SK-N-SH treated with all-trans-retinoic acid at 6 μM for 48 hours (cell line): ENCODE results near the gene TNN.

Experiments
- ATAC-seq: fragments of 200-7000 bp; cut with Tn5 transposase; 3 replicates; pipeline ENCODE4 v1.9.1; 2020; ENCODE audit warnings: mild to moderate bottlenecking, moderate library complexity
- ARNTL ChIP-seq: fragments of 450-650 bp; formaldehyde crosslinking; IDR thresholded peaks from 2 replicates; pipeline ENCODE4 v1.5.0; 2020; ENCODE audit warnings: low read depth, mild to moderate bottlenecking, moderate library complexity, borderline replicate concordance
- BACH2 ChIP-seq: fragments of 250-450 bp; sonication (Bioruptor Pico); IDR thresholded peaks from 2 replicates; pipeline ENCODE4 v1.9.0; 2021; ENCODE audit warnings: mild to moderate bottlenecking, borderline replicate concordance
- CREB5 ChIP-seq: fragments of 250-450 bp; sonication (Bioruptor Pico); IDR thresholded peaks from 2 replicates; pipeline ENCODE4 v1.5.1; 2020; ENCODE audit warnings: low read depth, mild to moderate bottlenecking, moderate library complexity
- CSDC2 ChIP-seq: fragments of 250-450 bp; sonication (Bioruptor Pico); IDR thresholded peaks from 2 replicates; pipeline ENCODE4 v1.5.0; 2020; ENCODE audit warnings: mild to moderate bottlenecking, moderate library complexity
- CSRNP3 ChIP-seq: fragments of 250-450 bp; sonication (Bioruptor Pico); IDR thresholded peaks from 2 replicates; pipeline ENCODE4 v1.5.1; 2021; ENCODE audit warnings: mild to moderate bottlenecking, moderate library complexity
- ESRRG ChIP-seq: fragments of 250-450 bp; sonication (Bioruptor Pico); IDR thresholded peaks from 2 replicates; pipeline ENCODE4 v1.6.1; 2021; ENCODE audit warnings: mild to moderate bottlenecking
- GLIS3 ChIP-seq: fragments of 250-450 bp; sonication (Bioruptor Pico); IDR thresholded peaks from 2 replicates; pipeline ENCODE4 v1.5.0; 2020; ENCODE audit warnings: mild to moderate bottlenecking, moderate library complexity
- ISL1 ChIP-seq: fragments of 250-450 bp; sonication (Bioruptor Pico); IDR thresholded peaks from 2 replicates; pipeline ENCODE4 v2.1.2; 2022; ENCODE audit warnings: mild to moderate bottlenecking, moderate library complexity
- OSR1 ChIP-seq: fragments of 250-450 bp; sonication (Bioruptor Pico); IDR thresholded peaks from 2 replicates; pipeline ENCODE4 v1.8.0; 2022; ENCODE audit warnings: moderate library complexity, mild to moderate bottlenecking, inconsistent platforms
- POU6F1 ChIP-seq: fragments of 250-450 bp; sonication (Bioruptor Pico); IDR thresholded peaks from 2 replicates; pipeline ENCODE4 v1.8.0; 2021; ENCODE audit warnings: low read depth, mild to moderate bottlenecking, moderate library complexity, borderline replicate concordance
- PPARA ChIP-seq: fragments of 250-450 bp; sonication (Bioruptor Pico); IDR thresholded peaks from 2 replicates; pipeline ENCODE4 v1.5.0; 2020; ENCODE audit warnings: mild to moderate bottlenecking, borderline replicate concordance
- RARB ChIP-seq: fragments of 250-450 bp; sonication (Bioruptor Pico); IDR thresholded peaks from 2 replicates; pipeline ENCODE4 v1.8.0; 2021; ENCODE audit warnings: mild to moderate bottlenecking, moderate library complexity
- SNAI2 ChIP-seq: fragments of 250-450 bp; sonication (Bioruptor Pico); IDR thresholded peaks from 2 replicates; pipeline ENCODE4 v1.5.0; 2020; ENCODE audit warnings: mild to moderate bottlenecking, moderate library complexity
- TCF4 ChIP-seq: fragments of 250-450 bp; sonication (Bioruptor Pico); IDR thresholded peaks from 2 replicates; pipeline ENCODE4 v1.8.0; 2021; ENCODE audit warnings: mild to moderate bottlenecking, moderate library complexity, borderline replicate concordance
- ZC3H10 ChIP-seq: fragments of 250-450 bp; sonication (Bioruptor Pico); IDR thresholded peaks from 2 replicates; pipeline ENCODE4 v1.5.1; 2021; ENCODE audit warnings: mild to moderate bottlenecking, moderate library complexity
- ZFP30 ChIP-seq: fragments of 450-650 bp; formaldehyde crosslinking; IDR thresholded peaks from 2 replicates; pipeline ENCODE4 v1.5.0; 2022; ENCODE audit warnings: mild to moderate bottlenecking, moderate library complexity
- ZNF565 ChIP-seq: fragments of 450-650 bp; formaldehyde crosslinking; conservative IDR thresholded peaks from 2 replicates; pipeline ENCODE4 v1.5.0; 2020; ENCODE audit warnings: low read depth, mild to moderate bottlenecking, moderate library complexity
- ZNF70 ChIP-seq: fragments of 450-650 bp; formaldehyde crosslinking; IDR thresholded peaks from 2 replicates; pipeline ENCODE4 v1.5.0; 2020; ENCODE audit warnings: mild to moderate bottlenecking, moderate library complexity
- ZNF8 ChIP-seq: fragments of 450-650 bp; formaldehyde crosslinking; IDR thresholded peaks from 2 replicates; pipeline ENCODE4 v1.5.0; 2020; ENCODE audit warnings: mild to moderate bottlenecking, moderate library complexity
- TF ChIP-seq, protein P1 (sequence below): fragments of 250-450 bp; sonication (Bioruptor Pico); IDR thresholded peaks from 2 replicates; pipeline ENCODE4 v1.8.0; 2020; ENCODE audit warnings: mild to moderate bottlenecking, moderate library complexity, borderline replicate concordance

The TNN gene

GRCh38 chr1:175126347-175126746, 58.7 kb downstream of the TNN start:
- TF ChIP-seq ZNF70 (CRISPR knock-in tag) (no peak), ZC3H10 (CRISPR knock-in tag) (no peak), ESRRG (no peak), ISL1 (no peak), PPARA (CRISPR knock-in tag) (no peak), ZNF8 (CRISPR knock-in tag) (no peak), CSDC2 (CRISPR knock-in tag) (no peak), BACH2 (no peak), RARB (CRISPR knock-in tag) (no peak), ZFP30 (CRISPR knock-in tag) (no peak), CSRNP3 (CRISPR knock-in tag) (no peak), POU6F1 (CRISPR knock-in tag) (no peak), SNAI2 (CRISPR knock-in tag) (no peak), TCF4 (CRISPR knock-in tag) (no peak), CREB5 (no peak)
- TF ChIP-seq, all 23 proteins: peak for 0
- ATAC-seq = no peak

DNA sequence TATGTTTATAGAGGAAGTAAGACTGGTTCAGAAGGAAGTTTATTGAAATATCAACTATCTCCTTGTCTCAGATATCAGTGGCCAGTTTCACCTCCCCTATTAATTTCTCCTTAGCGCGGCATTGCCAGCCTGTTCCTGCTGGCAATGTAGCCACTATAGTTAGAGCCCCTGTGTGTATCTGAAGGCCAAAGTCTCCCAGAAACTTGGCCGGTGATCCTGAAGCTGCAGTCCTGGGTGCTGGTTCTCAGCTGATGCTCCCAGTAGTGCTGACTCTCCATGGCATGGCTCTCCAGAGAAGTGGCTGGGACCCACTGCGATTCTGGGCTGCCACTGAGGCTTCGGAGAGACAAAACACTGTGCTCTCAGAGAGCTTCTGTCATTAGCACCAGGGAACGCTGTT, 59.9 kb downstream of the TNN start:
- ATAC-seq = no peak
- TF ChIP-seq, protein P1, sequence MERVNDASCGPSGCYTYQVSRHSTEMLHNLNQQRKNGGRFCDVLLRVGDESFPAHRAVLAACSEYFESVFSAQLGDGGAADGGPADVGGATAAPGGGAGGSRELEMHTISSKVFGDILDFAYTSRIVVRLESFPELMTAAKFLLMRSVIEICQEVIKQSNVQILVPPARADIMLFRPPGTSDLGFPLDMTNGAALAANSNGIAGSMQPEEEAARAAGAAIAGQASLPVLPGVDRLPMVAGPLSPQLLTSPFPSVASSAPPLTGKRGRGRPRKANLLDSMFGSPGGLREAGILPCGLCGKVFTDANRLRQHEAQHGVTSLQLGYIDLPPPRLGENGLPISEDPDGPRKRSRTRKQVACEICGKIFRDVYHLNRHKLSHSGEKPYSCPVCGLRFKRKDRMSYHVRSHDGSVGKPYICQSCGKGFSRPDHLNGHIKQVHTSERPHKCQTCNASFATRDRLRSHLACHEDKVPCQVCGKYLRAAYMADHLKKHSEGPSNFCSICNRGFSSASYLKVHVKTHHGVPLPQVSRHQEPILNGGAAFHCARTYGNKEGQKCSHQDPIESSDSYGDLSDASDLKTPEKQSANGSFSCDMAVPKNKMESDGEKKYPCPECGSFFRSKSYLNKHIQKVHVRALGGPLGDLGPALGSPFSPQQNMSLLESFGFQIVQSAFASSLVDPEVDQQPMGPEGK = no peak
- TF ChIP-seq ZNF70 (CRISPR knock-in tag) (no peak), POU6F1 (CRISPR knock-in tag) (no peak), SNAI2 (CRISPR knock-in tag) (no peak), ARNTL (CRISPR knock-in tag) (no peak), ZC3H10 (CRISPR knock-in tag) (no peak), CREB5 (no peak), BACH2 (no peak)
- TF ChIP-seq, all 23 proteins: peak for 0

DNA sequence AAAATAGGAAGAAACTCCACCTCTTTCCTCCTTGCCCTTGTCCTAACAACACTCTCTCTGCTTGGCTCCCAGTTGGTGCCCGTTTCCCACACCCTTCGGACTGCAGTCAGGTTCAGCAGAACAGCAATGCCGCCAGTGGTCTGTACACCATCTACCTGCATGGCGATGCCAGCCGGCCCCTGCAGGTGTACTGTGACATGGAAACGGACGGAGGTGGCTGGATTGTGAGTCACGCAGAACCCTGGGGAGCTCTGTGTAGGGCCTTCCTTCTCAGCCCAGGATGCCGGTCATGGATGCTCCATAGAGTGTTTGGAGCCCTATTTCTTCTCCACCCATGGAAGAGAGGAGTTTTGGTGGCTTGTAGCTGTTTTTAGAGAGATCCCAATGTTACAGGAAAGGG, 60.9 kb downstream of the TNN start:
- no peak for ATAC-seq
- TF ChIP-seq ISL1 = no peak
- TF ChIP-seq CREB5 = no peak
- no peak for TF ChIP-seq ZC3H10 (CRISPR knock-in tag)
- TF ChIP-seq BACH2 = no peak
- TF ChIP-seq ZNF8 (CRISPR knock-in tag) = no peak
- no peak for TF ChIP-seq SNAI2 (CRISPR knock-in tag)
- TF ChIP-seq CSRNP3 (CRISPR knock-in tag) = no peak
- TF ChIP-seq POU6F1 (CRISPR knock-in tag) = no peak
- TF ChIP-seq GLIS3 = no peak
- TF ChIP-seq PPARA (CRISPR knock-in tag) = no peak
- no peak for TF ChIP-seq ZFP30 (CRISPR knock-in tag)
- no peak for TF ChIP-seq ZNF565 (CRISPR knock-in tag)
- TF ChIP-seq, protein P1 = no peak
- no peak for TF ChIP-seq OSR1 (CRISPR knock-in tag)
- TF ChIP-seq TCF4 (CRISPR knock-in tag) = no peak
